Endothelial cell of umbilical vein (primary cell): ENCODE measurements around the gene RASSF3. TPM values are rescaled to one million over a fixed set of nuclear protein-coding genes. Genes with fewer than 3 reads are reported as not detected.
A peak's percentile ranks its signal among the peaks of the same experiment; 100 is the strongest.

Experiments used
- BruUV-seq: library from RNA; stranded (reverse); fragments of 400-500 nt; replicated peaks from 2 replicates; lab custom pipeline; 2021; lab: Mats Ljungman, UMichigan
- CTCF ChIA-PET: fragments of 300-600, 350-600 bp; sonication (Branson Sonifier 250); formaldehyde crosslinking; loops from one replicate; lab custom pipeline; 2021; ENCODE audit warnings: antibody characterized with exemption, inconsistent platforms; lab: Charles Lee
- POLR2A ChIA-PET: fragments of 300-600, 350-600 bp; sonication (Branson Sonifier 250); formaldehyde crosslinking; loops from one replicate; lab custom pipeline; 2021; ENCODE audit warnings: antibody characterized with exemption, inconsistent platforms; lab: Charles Lee
- DNase-seq: peaks from one replicate; pipeline ENCODE4 v3.0.0-alpha.2; 2011; ENCODE audit warnings: low read depth, low spot score
- FAIRE-seq: peaks from 2 replicates; lab custom pipeline; 2011; peaks lifted over from hg19 to GRCh38; lab: Jason Lieb, UNC
- H2AFZ ChIP-seq: 2 replicates; pipeline ENCODE4 v1.6.0; 2012; ENCODE audit warnings: low read depth, low read length, control low read depth, inconsistent platforms
- H3K27ac ChIP-seq: 2 replicates; pipeline ENCODE4 v1.5.1; 2011; ENCODE audit warnings: low read depth, mild to moderate bottlenecking, control low read depth, low read length, moderate library complexity; ENCODE audit not compliant: insufficient read depth
- H3K27me3 ChIP-seq, 2 experiments: 2 replicates each; pipeline versions ENCODE4 v1.6.0 to v1.6.1; 2011; ENCODE audit warnings: low read length in 2 of 2, mixed read lengths in 1 of 2; ENCODE audit not compliant: control insufficient read depth in 2 of 2, insufficient read depth in 2 of 2
- H3K36me3 ChIP-seq, 2 experiments: 2 replicates in 1 of 2; 3 replicates in 1 of 2; pipeline ENCODE4 v1.5.1; 2011; ENCODE audit warnings: low read length in 2 of 2, mild to moderate bottlenecking in 1 of 2, moderate library complexity in 1 of 2; ENCODE audit not compliant: control insufficient read depth in 2 of 2, insufficient read depth in 2 of 2; ENCODE audit errors: extremely low read depth in 1 of 2
- H3K4me1 ChIP-seq: 3 replicates; pipeline ENCODE4 v1.5.1; 2011; ENCODE audit warnings: mild to moderate bottlenecking, low read length; ENCODE audit not compliant: control insufficient read depth, insufficient read depth; ENCODE audit errors: extremely low read depth
- H3K4me2 ChIP-seq: 2 replicates; pipeline ENCODE4 v1.6.1; 2011; ENCODE audit warnings: low read length, control low read depth, mixed read lengths; ENCODE audit not compliant: insufficient read depth
- H3K4me3 ChIP-seq, 3 experiments: fragments of 200-600 bp in 1 of 3; sonication (generic), shearing (Covaris generic) in 1 of 3; replicated peaks in 1 of 3; 2 replicates each; pipeline ENCODE4 v1.5.1; 2011 to 2016; ENCODE audit warnings: control low read depth in 3 of 3, low read length in 3 of 3, mild to moderate bottlenecking in 2 of 3, inconsistent platforms in 1 of 3, low read depth in 1 of 3, moderate library complexity in 1 of 3; ENCODE audit not compliant: insufficient read depth in 1 of 3
- H3K79me2 ChIP-seq: 2 replicates; pipeline ENCODE4 v1.6.0; 2012; ENCODE audit warnings: low read length, inconsistent platforms; ENCODE audit not compliant: control insufficient read depth, insufficient read depth
- H3K9ac ChIP-seq: replicated peaks from 2 replicates; pipeline ENCODE3; 2011; ENCODE audit warnings: low read length, control low read depth; ENCODE audit not compliant: insufficient read depth; ENCODE audit errors: extremely low read depth
- H3K9me1 ChIP-seq: replicated peaks from 3 replicates; pipeline ENCODE4 v1.6.0; 2011; ENCODE audit warnings: mild to moderate bottlenecking, low read length; ENCODE audit not compliant: control insufficient read depth, insufficient read depth; ENCODE audit errors: extremely low read depth
- H3K9me3 ChIP-seq: replicated peaks from 2 replicates; pipeline ENCODE4 v1.5.1; 2012; ENCODE audit warnings: low read length, inconsistent platforms; ENCODE audit not compliant: control insufficient read depth, insufficient read depth
- H4K20me1 ChIP-seq: replicated peaks from 2 replicates; pipeline ENCODE3; 2011; ENCODE audit warnings: mild to moderate bottlenecking, low read length; ENCODE audit not compliant: control insufficient read depth, insufficient read depth; ENCODE audit errors: extremely low read depth
- EZH2 ChIP-seq: IDR thresholded peaks from 2 replicates; pipeline ENCODE4 v1.6.1; 2012; ENCODE audit warnings: borderline replicate concordance, low read depth, mild to moderate bottlenecking, moderate library complexity, low read length, inconsistent platforms; ENCODE audit not compliant: severe bottlenecking
- FOS ChIP-seq: IDR thresholded peaks from 2 replicates; pipeline ENCODE4 v1.6.1; 2011; ENCODE audit warnings: mild to moderate bottlenecking, low read length, moderate library complexity, borderline replicate concordance; ENCODE audit not compliant: insufficient read depth
- GATA2 ChIP-seq: IDR thresholded peaks from 2 replicates; pipeline ENCODE4 v1.7.0; 2011; ENCODE audit warnings: low read depth, mild to moderate bottlenecking, moderate library complexity, mixed read lengths, low read length; ENCODE audit not compliant: insufficient read length, insufficient read depth
- JUN ChIP-seq: IDR thresholded peaks from 2 replicates; pipeline ENCODE4 v1.6.1; 2011; ENCODE audit warnings: borderline replicate concordance, low read depth; ENCODE audit not compliant: insufficient read length, insufficient read depth
- MYC ChIP-seq: IDR thresholded peaks from one replicate; pipeline ENCODE4 v1.6.1; 2011; ENCODE audit warnings: mild to moderate bottlenecking, low read depth, low read length
- POLR2A ChIP-seq: IDR thresholded peaks from 2 replicates; pipeline ENCODE4 v1.6.1; 2012; ENCODE audit warnings: low read depth, mild to moderate bottlenecking, control low read depth, low read length
- POLR2AphosphoS5 ChIP-seq: IDR thresholded peaks from 2 replicates; pipeline ENCODE4 v1.6.1; 2012; ENCODE audit warnings: low read depth, mild to moderate bottlenecking, control low read depth, low read length, moderate library complexity; ENCODE audit not compliant: insufficient read depth
- dilution Hi-C: fragments of 300-500 bp; cut with MboI; formaldehyde crosslinking; loops from one replicate; pipeline ENCODE4 v1.15.0; 2019; ENCODE audit warnings: low sequenced_read_pairs; ENCODE audit not compliant: extremely low pct_ligation_motif_present
- intact Hi-C: fragments of 100-400 bp; cut with micrococcal nuclease; formaldehyde crosslinking; loops from one replicate; pipeline ENCODE4 v1.10.0; 2022
- polyA plus RNA-seq, 4 experiments: library from polyadenylated mRNA; depleted of rRNA in 3 of 4; stranded (reverse) in 3 of 4; unstranded in 1 of 4; fragments of >200 nt; gene quantifications; 2 replicates each; pipeline versions ENCODE4 v1.2.1 to v1.2.3, GENCODE V29; 2011 to 2012; ENCODE audit warnings: missing spikeins in 1 of 4
- total RNA-seq: library from RNA; stranded (reverse); gene quantifications from 2 replicates; pipeline ENCODE4 v1.2.3, GENCODE V29; 2021
- TF ChIP-seq, protein P1 (sequence below): IDR thresholded peaks from 2 replicates; pipeline ENCODE4 v1.6.1; 2011; ENCODE audit not compliant: insufficient read depth, insufficient read length
- TF ChIP-seq, protein P2 (sequence below), 2 donors: IDR thresholded peaks; 1 replicate in 1 of 2; 2 replicates in 1 of 2; pipeline ENCODE4 v1.5.1; 2011; ENCODE audit warnings: low read length in 2 of 2, mild to moderate bottlenecking in 2 of 2, moderate library complexity in 2 of 2, control low read depth in 1 of 2, inconsistent platforms in 1 of 2, low read depth in 1 of 2; ENCODE audit not compliant: insufficient read depth in 1 of 2; ENCODE audit errors: extremely low read depth in 1 of 2

RASSF3 gene
- total and polyA plus RNA-seq, 2 donors (not counting 3 experiments of a cell fraction or from before 2014, with no cell fraction given), result 20.2 to 60.8 TPM

DNA sequence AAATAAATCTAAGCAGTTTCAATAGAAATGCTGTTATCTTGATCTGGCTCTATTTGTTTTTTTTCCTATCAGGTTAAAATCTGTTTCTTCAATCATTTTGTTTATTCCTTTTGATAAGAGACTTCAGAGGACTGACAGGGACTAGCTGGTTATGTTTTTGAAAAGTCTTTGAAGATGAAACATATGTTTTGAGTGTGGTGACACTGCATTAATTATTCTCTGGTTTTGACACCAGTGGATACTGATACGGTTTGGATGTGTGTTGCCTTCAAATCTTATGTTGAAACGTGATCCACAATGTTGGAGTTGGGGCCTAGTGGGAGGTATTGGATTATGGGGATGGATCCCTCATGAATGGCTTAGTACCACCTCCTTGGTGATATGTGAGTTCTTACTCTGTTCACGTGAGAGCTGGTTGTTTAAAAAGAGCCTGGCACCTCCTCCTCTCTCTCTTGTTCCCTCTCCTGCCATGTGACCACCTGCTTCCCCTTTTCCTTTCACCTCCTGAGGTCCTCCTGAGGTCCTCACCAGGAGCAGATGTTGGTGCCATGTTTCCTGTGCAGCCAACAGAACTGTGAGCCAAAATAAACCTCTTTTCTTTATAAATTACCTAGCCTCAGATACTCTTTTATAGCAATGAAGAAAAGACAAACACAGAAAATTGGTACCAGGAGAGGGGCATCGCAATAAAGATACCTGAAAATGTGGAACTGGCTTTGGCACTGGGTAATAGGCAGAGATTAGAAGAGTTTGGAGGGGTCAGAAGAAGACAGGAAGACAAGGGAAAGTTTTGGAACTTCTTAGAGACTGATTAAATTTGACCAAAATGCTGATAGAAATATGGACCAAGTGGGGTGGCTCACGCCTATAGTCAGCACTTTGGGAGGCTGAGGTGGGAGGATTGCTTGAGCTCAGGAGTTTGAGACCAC lies 23.0 kb downstream of the RASSF3 start:
- no TSS peak for BruUV-seq
- peak overlapping the region; percentile 49 for H3K27ac ChIP-seq
- POLR2A ChIA-PET, result interaction anchor here (0.6 kb wide), 1 partner anchor 10 kb away, joined by 3 read pairs; no protein-coding TSS in a partner anchor
- TF ChIP-seq MYC (no peak), EZH2 (no peak), JUN (no peak), GATA2 (no peak), FOS (no peak), POLR2AphosphoS5 (no peak), POLR2A (no peak)
- TF ChIP-seq, protein P1, sequence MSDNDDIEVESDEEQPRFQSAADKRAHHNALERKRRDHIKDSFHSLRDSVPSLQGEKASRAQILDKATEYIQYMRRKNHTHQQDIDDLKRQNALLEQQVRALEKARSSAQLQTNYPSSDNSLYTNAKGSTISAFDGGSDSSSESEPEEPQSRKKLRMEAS, result no peak
- TF ChIP-seq, protein P2, sequence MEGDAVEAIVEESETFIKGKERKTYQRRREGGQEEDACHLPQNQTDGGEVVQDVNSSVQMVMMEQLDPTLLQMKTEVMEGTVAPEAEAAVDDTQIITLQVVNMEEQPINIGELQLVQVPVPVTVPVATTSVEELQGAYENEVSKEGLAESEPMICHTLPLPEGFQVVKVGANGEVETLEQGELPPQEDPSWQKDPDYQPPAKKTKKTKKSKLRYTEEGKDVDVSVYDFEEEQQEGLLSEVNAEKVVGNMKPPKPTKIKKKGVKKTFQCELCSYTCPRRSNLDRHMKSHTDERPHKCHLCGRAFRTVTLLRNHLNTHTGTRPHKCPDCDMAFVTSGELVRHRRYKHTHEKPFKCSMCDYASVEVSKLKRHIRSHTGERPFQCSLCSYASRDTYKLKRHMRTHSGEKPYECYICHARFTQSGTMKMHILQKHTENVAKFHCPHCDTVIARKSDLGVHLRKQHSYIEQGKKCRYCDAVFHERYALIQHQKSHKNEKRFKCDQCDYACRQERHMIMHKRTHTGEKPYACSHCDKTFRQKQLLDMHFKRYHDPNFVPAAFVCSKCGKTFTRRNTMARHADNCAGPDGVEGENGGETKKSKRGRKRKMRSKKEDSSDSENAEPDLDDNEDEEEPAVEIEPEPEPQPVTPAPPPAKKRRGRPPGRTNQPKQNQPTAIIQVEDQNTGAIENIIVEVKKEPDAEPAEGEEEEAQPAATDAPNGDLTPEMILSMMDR (IDR thresholded peaks at IDR 0.05; ENCODE audit: extremely low read depth in 1 of 2, insufficient read depth in 1 of 2, low read depth in 1 of 2, low read length in 2 of 2), result no peak
- H3K36me3 ChIP-seq, result no peaks in the 10 kb centered on the region
- CTCF ChIA-PET, result interaction anchor here (0.7 to 2.0 kb wide), 7 partner anchors 14 to 84 kb away, joined by 3 to 8 read pairs (median 5); no protein-coding TSS in a partner anchor
- no peaks in the 10 kb centered on the region for H3K9me3 ChIP-seq
- H3K79me2 ChIP-seq, result peaks cover 94% of the 10 kb centered on the region
- H3K4me3 ChIP-seq, result no peak overlapping the region
- intact Hi-C loops, result no loop called here
- H3K27me3 ChIP-seq, result no peaks in the 10 kb centered on the region
- no peak for FAIRE-seq
- H3K4me2 ChIP-seq, result no peak overlapping the region
- no peaks in the 10 kb centered on the region for H3K9me1 ChIP-seq
- dilution Hi-C loops, result no loop called here
- H2AFZ ChIP-seq, result no peak overlapping the region
- DNase-seq, result peak; percentile 22
- no peak overlapping the region for H3K9ac ChIP-seq
- peaks cover 17% of the 10 kb centered on the region for H3K4me1 ChIP-seq
- no peaks in the 10 kb centered on the region for H4K20me1 ChIP-seq
